ENCODE measurements around the gene MDK.

Gene MDK

DNA sequence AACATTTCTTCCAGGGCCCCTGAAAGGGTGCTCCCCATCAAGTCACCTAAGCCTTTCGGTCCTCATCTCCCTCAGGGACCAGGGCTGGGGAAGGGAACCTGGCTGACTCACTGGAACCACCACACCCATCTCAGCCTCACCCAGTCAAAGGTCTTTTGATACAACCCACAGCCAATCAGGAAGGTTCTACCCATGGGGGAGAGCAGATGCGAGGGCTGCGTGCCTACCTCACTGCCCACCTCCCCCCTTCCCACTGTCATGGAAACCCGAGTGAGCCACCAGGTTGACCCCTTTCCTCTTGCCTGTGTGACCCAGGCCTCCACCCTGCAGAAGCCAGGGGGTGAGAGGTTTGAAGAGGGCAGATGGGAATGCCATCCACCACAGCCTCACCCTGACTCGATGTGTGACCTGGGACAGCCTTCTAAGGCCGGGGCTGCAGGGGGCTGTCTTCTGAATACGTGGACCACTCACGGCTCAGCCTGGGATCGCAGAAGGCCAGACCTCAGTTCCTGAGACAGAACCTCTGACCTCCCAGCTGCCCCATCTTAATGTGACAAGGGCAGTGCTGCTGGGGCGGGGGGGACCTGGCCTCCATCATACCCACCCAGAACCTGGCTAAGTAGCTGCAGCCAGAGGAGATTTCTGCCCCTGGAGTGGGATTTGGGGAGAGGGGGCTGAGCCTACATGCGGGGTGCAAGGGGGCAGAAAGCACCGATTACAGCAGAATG lies 2.7 kb downstream of the MDK start:
- DNase-seq: no peak

DNA sequence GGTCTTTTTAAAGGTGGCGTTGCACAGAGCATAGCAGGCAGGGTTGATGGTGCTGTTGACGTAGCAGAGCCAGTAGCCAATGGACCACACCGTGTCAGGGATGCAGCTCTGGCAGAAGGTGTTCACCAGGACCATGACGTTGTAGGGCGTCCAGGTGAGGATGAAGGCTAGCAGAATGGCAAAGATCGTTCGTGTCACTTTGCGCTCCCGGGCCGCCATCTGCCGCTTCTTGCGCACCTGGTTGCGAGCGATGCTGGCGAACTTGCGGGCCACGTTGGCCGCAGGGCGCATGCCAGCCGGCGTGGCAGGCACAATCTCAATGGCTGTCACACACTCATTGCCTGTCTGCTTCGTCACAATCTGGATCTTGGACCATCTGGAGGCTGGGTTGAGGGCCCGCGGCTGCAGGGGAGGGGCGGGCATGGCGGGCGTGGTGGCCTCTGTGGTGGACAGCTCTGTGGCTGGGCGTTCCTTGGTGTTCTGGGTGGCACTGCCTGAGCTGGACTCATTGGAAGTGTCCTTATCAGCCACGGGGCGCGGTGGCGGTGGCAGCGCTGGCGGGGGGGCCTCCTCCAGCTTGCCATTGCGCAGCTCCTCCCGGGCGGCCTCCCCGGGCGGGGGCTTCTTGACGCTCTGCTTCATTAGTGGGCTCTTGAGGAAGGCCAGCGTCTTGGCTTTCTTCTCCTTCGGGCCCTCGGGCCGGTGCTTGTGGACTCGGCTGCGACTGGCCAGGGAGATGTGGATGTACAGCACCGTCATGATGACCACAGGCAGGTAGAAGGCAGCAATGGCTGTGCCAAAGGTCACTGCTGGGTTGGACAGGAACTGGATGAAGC lies 3.9 kb downstream of the MDK start:
- no peak for DNase-seq

DNA sequence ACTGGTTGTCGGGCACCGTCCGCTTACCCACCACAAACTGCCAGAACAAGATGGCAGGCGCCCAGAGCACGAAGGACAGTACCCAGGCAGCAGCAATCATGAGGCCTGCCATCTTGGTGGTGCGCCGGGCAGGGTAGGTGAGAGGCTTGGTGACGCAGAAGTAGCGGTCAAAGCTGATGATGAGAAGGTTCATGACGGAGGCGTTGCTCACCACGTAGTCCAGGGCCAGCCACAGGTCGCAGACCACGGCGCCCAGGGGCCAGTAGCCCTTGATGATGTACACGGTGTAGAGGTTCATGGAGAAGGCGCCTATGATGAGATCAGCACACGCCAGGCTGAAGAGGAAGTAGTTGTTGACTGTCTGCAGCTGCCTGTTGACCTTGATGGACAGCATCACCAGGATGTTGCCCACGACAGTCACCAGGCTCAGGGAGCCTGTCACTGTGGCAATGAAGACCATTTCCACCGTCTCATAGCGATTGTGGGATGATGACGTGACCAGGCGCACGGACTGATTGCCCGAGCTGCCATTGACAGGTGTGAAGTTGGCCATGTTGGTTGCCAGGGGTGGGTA lies 4.6 kb downstream of the MDK start:
- no peak for DNase-seq

DNA sequence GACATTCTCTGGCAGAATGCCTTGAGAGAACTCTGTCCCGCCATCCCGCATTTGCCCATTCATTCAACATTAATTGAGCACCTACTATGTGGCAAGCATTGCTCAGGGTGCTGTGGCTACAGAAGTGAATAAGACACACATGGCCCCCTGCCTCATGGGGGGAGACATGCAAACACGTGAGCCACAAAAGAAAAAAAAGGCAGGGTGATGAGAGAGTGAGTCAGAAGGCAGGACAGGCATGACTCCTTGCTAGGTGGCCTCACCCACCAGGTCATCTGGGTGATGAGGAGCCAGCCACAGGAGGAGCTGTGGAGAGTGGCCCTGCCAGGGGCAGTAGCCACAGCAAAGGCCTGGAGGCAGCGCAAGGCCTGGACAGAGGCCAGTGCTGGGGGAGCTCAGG lies 5.2 kb downstream of the MDK start:
- DNase-seq: no peak

DNA sequence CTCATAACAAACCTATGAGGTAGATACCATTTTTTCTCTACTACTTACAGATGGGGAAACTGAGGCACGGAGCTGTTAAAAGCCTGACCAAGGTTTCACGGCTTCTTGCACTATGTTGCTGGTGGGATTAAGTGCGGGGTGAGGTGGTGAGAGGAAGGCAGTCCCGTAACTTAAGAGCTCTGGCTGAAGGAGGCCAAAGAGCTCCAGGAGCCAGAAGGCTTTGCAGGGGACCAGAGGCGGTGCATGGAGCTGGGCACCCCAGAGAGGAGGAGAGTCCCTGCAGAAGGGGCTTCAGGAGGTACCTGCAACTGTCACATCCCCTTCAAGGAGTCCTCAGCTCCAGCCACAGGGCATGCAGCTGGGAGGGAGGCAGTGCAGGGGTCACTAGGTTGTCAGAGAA lies 6.0 kb downstream of the MDK start:
- DNase-seq: no peak

DNA sequence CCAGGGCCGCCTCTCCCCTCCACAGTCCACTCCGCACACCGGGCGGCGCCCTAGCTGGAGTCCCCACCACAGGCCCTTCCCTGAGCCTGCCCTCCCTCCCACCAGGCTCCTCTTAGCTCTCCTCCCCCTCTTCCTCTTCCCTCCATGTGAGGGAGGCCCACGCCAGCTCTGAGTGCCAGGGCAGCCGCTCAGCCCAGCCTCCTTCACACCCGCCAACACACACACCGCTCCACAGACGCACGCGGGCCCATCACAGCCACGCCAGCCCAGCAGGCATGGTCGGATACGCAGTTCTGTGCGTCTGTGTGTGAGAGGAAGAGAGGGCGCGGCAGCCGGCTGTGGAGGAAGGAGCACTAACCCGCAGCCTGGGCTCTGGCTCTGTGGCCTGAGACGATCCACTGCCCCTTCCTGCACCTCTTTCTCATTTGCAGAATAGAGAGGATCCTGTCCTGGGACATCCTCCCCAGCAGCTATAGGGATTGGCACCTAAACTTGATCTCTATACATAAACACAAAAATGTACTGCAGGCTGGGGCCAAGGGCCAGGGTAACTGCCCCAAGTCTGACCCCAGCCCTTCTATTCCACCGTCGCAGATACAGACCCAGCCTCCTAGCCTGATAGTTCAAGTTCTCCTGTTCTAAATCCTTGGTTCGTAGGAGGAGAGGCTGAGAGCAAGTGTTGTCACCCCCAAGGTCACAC lies 6.6 kb downstream of the MDK start:
- DNase-seq: peak; percentile 40

DNA sequence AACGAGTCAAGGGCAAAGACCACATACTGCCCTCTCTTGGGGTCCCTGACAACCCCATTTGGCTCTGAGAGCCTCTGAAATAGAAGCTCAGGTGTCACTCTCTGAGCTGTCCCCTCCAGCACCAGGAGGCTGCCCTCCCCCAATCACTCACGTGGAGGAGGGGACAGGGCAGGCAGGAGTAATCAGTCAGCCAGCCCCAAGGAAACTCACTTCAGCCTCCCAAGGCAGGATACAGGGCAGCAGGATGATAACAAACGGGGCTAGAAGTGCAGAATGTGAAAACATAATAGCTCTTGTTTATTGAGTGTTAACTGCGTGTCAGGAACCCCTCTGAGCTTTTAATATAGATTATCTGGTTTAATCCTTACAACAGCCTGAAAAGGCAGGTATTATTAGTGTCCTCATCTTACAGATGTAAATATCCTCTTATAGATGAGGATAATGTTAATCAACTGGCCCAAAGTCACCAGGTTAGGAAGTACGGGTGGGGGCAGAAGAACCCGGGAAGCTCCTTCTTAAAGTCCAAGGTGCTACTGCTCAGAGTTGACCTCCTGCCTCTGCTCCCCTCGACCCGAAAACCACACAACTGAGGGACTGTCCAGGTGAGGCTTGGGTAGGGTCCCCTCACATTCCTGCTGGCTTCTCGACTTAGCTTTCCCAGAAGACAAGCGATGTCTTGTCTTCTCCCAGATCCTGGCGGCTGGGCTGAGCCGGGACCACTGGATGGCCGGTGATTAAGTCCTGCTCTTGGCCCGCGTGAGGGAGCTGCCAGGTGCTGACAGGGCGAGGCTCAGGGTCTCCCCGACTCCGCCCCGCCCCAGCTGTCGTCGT lies 7.4 kb downstream of the MDK start:
- DNase-seq: no peak

DNA sequence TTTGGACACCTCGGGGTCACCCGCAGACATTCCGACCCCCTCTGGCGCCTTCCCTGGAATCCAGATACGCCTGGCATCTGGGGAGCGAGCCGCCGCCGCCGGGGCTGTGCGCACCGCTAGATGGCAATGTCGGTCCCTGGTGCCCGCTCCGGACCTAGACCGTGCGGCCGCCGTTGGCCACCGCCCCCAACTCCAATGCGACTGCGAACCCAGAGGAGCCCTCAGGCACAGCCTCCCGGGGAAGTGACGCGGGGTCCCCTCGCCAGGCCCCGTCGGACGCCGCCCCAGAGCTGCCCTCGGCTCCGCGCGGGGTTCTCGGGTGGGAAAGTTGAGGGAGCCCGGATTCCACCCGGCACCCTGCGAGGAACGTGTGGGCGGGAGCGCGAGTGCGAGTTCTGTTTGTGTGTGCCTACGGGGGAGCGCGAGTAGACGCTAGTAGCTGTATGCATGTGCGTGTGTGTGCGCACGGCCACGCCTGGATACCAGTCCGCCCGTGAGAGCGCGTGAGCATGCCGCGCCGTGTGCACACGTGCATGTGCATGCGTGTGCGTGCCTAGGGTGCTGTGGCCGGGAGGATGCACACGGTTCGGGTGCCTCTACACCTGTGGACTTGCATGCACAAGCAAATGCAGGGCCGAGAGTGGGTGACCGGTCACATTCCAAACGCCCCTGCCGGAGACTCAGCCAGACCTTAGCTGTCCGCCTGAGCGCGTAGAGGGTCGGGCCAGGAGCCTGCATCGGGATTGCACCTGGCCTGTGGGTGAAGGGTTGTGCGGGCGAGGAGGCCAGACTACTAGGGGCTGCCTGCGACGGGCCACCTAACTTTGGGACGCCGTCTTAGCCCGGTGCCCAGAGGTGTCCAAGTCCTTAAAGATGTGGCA lies 8.2 kb downstream of the MDK start:
- peak; percentile 48 for DNase-seq

DNA sequence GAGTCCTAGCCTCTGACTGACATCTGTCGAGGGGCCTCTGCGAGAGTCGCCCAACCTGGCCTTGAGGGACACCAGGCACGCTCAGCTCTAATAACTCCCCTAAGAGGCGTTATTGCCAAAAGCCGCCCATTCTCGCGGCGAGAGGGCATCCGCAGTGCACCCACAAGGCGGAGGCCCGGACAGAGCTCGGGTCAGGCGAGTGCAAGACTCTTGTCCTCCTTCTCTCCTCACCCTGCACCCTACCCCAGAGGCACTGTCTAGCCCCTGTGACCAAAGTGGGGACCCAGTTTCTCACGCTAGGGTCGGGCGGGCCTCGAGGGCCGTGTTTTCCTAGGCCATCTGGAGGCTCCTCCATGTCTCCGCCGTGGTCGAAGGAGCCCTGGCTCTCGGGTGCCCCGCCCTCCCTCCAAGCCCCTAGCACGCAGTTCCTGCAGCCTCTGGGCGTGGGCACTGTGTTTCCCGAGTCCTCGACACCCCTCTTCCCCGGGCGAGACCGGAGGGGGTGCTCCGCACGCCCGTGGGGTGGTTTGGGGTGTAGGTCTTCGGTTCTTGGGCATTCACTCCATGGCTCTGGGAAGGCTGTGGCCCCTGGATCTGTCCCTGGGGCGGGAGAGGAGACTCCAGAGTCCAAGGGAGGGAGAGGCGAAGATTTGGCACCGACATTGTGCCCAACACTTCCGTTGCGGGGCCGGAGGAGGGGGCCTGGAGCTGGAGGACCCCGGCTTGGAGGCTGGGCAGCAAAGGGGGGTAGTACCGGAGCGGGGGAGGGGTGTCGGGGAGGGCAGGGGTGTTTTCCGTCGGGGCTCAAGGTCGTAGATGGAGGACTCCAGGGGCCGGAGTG lies 9.1 kb downstream of the MDK start:
- no peak for DNase-seq

DNA sequence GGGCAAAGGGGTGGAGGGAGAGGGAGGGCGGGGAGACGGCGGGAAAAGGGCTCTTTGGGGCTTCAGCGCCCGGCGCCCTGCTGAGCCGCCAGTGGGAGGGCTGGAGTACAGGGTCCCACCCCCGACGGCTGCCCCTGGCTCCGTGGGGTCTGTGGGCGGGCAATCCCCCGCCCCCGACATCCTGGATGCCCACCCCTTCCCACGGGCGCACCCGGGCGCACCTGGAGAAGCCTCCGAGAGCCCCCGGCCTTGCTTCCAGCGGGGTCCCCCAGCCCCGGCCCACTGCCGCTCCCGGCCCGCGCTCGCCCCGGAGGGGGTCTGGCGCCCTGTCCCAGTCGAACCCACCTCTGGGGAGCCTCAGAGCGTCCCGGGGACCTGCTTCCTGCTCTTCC lies 9.7 kb downstream of the MDK start:
- no peak for DNase-seq

DNA sequence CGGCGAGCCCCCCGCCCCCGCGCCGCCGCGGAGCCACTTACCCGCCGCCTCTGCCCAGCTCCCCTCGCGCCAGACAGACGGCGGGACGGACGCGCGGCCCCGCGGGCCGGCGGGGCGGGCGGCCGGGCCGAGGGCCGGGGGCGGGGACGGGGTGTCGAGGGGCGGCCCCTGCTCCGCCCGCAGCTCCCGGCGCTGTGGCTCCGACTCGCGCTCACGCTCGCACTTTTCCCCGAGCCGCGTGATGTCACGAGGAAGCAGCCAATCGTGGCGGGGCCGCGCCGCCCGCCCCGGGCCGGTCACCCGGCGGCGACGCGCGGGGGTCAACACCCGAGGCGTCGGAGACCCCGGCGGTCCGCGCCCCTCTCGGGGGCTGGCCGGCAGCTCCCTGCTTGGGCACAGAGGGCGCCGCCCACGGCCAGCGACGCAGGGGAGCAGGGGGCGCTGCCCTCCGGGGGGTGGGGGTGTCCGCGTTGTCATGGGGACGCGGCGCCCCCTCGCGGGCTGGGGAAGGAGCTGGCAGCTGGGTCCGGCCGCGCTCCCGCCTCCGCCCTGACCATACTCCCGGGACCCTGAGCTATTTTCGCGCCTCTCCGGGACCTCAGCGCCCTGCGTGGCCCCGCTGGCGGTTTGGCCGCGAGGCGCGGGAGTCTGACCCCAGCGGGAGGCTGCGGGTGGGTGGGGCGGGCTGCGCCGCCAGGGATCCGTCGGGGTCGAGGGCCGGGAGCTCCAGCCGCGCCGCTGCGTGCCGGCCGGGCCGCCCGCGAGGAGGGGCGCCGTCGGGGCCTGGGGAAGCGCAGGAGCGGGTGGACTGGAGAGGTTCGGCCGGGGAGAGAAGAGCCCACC lies 10.3 kb downstream of the MDK start, which contains the start of gene CHRM4:
TSS of gene CHRM4 (minus strand) at position 199 of the 843 bp plus-strand sequence. CDS start 5,219 bp downstream, outside the sequence.
- DNase-seq: no peak

DNA sequence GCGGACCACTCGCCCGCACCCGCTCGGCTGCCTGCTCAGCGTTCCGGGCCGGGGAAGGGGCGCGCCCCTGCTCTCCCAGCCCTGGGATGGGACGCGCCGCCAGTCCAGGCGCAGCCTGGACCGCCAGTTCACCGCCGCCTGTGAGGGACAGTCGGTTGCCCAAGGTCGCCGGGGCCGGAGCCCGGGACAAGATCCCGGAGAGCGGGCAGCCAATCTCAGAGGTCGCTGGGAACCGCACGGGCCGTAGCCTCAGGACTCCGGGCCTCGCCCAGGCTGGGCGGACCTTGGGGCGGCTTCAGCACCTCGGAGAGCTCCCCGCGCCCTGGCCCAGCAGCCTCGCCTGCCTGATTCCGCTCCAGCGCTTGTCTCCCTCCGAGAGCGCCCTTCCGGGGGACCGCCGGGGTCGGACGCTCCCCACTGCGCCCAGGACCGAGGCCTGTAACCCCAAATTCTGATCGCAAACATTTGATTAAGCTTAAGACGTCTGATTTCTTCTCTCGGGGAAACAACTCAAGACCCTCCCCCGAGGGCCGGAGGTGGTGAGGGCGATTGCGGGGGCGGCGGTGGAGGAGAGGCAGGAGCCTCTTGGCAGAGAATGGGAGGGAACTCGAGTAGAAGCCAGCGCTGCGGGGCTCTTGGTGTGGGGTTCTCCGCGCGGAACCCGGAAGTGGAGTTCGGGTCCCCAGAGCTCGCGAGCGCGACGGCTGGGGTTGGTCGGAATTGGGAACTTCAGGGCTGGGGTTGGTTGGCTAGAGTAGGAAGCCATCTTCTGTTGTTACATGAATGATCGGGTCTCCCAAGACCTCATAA lies 11.2 kb downstream of the MDK start:
- peak; percentile 70 for DNase-seq

DNA sequence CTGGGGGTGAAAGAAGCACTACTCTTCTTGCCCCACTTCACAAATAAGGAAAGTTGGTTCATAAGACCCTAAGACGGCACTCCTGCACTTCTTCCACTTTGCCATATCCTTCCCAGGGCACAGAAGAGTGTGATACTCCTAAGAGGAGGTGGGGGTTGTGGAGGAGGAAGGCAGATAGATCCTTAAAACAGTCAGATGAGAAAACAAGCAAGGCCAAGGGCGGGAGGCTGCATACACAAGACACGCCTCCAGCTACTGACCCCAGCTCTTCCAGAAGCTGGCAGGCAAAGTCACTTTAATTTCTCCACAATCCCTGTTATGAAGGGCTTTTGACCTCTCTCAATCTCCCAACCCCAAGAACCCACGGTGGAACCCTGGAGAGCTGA lies 11.8 kb downstream of the MDK start:
- DNase-seq: no peak

DNA sequence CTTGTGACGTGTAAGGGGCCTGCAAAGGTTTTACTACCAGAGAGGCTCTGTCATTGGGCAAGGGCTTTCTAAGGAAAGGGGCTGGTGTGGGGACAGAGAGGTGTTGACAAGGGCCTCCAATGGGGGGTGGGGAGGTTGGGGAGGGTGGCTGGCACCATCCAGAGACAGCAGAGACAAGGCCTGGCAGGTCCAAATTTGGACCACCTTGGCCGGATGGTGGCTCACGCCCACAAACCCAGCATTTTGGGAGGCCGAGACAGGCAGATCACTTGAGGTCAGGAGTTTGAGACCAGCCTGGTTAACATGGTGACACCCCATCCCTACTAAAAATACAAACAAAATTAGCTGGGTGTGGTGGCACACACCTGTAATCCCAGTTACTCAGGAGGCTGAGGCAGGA lies 12.3 kb downstream of the MDK start:
- DNase-seq: no peak

DNA sequence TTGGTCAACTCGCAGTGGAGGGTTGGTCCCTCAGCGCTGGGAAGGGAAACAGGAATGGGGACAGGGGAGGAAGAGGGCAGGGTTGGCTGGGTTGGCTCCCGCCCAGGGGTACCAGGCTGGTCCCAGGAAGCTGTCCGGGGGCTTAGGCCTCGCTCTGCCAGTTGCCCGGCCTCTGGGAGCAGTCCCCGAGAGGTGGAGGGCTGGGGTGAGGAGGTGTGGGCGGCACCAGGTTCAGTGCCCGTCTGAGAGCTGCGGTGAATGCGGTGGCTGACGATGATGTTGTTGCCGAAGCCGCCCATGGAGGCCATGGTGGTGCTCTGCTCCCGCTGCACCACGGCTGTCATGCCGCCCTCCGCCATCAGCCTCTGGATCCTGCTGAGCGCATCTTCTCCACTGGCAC lies 16.1 kb downstream of the MDK start:
- DNase-seq: no peak

DNA sequence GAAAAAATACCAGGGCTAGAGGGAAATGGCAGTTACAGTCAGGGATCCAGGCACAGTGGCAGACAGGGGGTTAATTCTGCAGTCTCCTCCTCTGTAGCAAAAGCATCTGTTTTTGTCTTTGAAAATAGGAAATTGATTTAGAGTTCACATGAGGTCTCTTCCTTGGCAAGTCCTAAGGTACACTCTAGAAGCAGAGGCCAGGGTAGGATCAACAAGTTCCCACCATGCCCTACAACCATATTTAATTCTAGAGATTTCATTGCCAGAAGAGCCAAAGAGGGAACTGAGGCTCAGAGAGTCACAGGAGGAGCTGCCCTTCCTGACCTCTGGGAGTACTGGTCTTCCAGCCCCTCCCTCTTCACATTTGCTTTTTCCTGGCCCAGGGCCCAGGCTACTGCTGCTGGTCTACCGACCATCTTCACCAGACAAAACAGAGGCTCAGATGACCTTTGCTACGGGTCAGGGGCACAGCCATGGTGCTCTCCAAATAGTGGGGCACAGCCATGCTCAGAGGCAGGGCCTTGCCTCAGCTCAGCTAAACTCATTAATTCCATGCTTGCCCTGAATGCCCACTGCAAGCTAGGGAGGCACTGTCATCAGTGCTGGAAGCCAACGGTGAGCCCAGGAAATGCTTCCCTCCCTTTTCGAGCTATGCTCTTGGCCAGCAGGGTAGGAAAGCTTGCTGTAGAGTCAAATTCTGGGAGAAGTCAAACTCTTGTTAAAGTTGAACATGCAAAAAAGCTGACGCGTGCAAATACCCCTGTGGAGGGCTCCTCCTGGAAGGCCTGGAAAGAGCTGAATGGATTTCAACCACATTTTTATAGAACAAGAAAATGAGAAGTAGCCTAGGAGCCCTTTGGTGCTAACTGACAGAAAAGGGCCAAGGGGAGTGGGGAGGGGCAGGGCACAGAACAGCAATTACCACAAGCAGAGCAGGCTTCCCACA lies 21.8 kb downstream of the MDK start:
- DNase-seq: no peak

DNA sequence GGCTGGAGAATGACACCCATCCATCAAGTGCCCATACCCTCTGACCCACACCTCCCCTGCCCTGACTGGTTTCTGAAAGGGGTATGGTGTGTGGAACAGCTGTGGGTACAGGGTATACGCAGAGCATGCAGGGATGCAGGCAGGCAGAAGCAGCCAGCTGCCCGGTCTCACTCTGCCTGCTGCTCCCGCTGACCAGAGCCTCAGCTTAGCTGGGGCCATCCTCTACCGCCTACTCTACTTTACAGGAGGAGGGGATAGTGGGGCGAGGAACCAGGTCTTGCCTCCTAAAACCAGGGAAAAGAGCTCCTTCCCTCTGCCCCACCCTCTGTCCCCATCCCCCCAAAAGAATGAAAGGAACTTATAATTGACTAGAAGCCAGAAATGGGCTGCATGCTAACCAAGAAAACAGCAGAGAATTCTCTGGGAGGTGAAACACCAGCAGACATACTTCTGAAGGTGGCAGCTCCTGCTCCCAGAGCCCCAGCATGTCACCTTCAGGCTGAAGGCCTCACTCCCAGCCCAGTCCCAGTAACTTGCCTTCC lies 23.1 kb downstream of the MDK start:
- no peak for DNase-seq
